Esophagus (tissue), 2 donors: ENCODE data around the gene LDLRAD1. TPM values are rescaled to one million over a fixed set of nuclear protein-coding genes. Genes with fewer than 3 reads are reported as not detected.

Source experiments
- H3K27ac ChIP-seq, 2 donors: one replicate each; pipeline ENCODE4 v1.5.1; 2013; ENCODE audit warnings: low read depth in 2 of 2, mild to moderate bottlenecking in 2 of 2, inconsistent platforms in 1 of 2, low read length in 1 of 2, moderate library complexity in 1 of 2
- H3K27me3 ChIP-seq, 2 donors: one replicate each; pipeline ENCODE4 v1.6.1; 2013; ENCODE audit warnings: low read length in 2 of 2, control low read depth in 1 of 2, mild to moderate bottlenecking in 1 of 2; ENCODE audit not compliant: insufficient read depth in 2 of 2, control insufficient read depth in 1 of 2
- H3K36me3 ChIP-seq, 2 donors: one replicate each; pipeline ENCODE4 v1.6.1; 2013; ENCODE audit warnings: low read length in 1 of 2; ENCODE audit not compliant: control insufficient read depth in 2 of 2, insufficient read depth in 2 of 2
- H3K4me1 ChIP-seq, 2 donors: one replicate each; pipeline ENCODE4 v1.6.1; 2013; ENCODE audit warnings: low read length in 1 of 2; ENCODE audit not compliant: control insufficient read depth in 2 of 2, insufficient read depth in 2 of 2
- H3K4me3 ChIP-seq, 2 donors: one replicate each; pipeline ENCODE4 v1.5.1; 2013; ENCODE audit warnings: low read length in 2 of 2, mild to moderate bottlenecking in 2 of 2, low read depth in 1 of 2, moderate library complexity in 1 of 2
- H3K9me3 ChIP-seq, 2 donors: one replicate each; pipeline ENCODE4 v1.6.1; 2013; ENCODE audit warnings: mild to moderate bottlenecking in 2 of 2, low read depth in 1 of 2, low read length in 1 of 2, moderate library complexity in 1 of 2; ENCODE audit not compliant: control insufficient read depth in 2 of 2, insufficient read depth in 1 of 2
- polyA plus RNA-seq, 2 donors: library from polyadenylated mRNA; stranded (reverse); fragments of 200-250 nt; gene quantifications; one replicate each; pipeline ENCODE4 v1.2.3, GENCODE V29; 2013
- donor health status: healthy with polysubstance abuse.
- donor health status: Bipolar disorder and iron deficiency.

LDLRAD1 gene
- polyA plus RNA-seq, 2 donors = 0.31 to 0.35 TPM

DNA sequence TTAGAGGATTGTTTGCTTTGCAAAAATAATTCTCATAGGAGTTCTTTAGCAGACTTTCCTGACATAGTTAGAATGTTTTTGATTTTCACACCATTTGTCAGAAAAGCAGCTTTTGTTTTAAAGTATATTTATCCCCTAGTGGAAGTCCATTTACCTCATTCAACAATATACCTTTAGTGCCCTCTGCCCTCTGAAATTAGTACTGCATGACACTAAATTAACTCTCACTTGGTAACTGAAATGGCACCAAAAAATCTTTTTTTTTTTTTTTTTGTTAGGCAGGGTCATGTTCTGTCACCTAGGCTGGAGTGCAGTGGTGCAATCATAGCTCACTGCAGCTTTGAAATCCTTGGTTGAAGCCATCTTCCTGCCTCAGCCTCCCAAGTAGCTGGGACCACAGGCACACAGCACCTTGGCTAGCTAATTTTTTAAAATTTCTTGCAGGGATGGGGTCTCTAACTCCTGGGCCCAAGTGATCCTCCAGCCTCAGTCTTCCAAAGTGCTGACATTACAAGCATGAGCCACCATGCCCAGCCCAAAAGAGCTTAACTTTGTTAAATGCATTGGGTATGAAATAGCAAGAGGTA is 58.2 kb downstream of the LDLRAD1 start:
- H3K9me3 ChIP-seq = no peaks in the 10 kb centered on the region
- no peaks in the 10 kb centered on the region for H3K27me3 ChIP-seq
- no peak overlapping the region for H3K4me3 ChIP-seq
- H3K27ac ChIP-seq = no peak overlapping the region
- no peaks in the 10 kb centered on the region for H3K4me1 ChIP-seq
- peaks cover 6 to 23% of the 10 kb centered on the region in 2 donors for H3K36me3 ChIP-seq

Other genes with a start within 250 kb of the LDLRAD1 start
- 1 to 10 TPM; 4.9 to 7.1 TPM for gene NDC1, start 179.9 kb downstream of the LDLRAD1 start, polyA plus RNA-seq
- 10 to 100 TPM; 13.5 to 20.3 TPM for gene YIPF1, start 128.4 kb downstream of the LDLRAD1 start, polyA plus RNA-seq
- under 1 TPM; 0.04 to 0.31 TPM for gene DIO1, start 124.0 kb downstream of the LDLRAD1 start, polyA plus RNA-seq
- gene IFT25, start 72.5 kb downstream of the LDLRAD1 start, polyA plus RNA-seq = 10 to 100 TPM; 18.9 to 23.7 TPM
- gene LRRC42, start 71.8 kb downstream of the LDLRAD1 start, polyA plus RNA-seq = 10 to 100 TPM in 1 of 2 donors, 1 to 10 TPM in 1; 4.9 to 20.0 TPM
- gene TMEM59, start 35.0 kb upstream of the LDLRAD1 start, polyA plus RNA-seq = 100 to 1,000 TPM; 127 to 210 TPM
- 1 to 10 TPM; 1.4 to 1.7 TPM for gene TCEANC2, start 35.4 kb upstream of the LDLRAD1 start, polyA plus RNA-seq
- under 1 TPM in 1 of 2 donors, not detected in 1; 0.06 TPM for gene CDCP2, start 134.8 kb upstream of the LDLRAD1 start, polyA plus RNA-seq
- 1 to 10 TPM; 1.7 to 1.8 TPM for gene CYB5RL, start 181.8 kb upstream of the LDLRAD1 start, polyA plus RNA-seq
- 10 to 100 TPM; 17.8 to 69.7 TPM for gene MRPL37, start 182.0 kb upstream of the LDLRAD1 start, polyA plus RNA-seq